ENCODE measurements around the gene SLC66A1. TPM values are rescaled to one million over a fixed set of nuclear protein-coding genes. Genes with fewer than 3 reads are reported as not detected.

SLC66A1 gene
- total RNA-seq, 1 donor, result 18.6 TPM

DNA sequence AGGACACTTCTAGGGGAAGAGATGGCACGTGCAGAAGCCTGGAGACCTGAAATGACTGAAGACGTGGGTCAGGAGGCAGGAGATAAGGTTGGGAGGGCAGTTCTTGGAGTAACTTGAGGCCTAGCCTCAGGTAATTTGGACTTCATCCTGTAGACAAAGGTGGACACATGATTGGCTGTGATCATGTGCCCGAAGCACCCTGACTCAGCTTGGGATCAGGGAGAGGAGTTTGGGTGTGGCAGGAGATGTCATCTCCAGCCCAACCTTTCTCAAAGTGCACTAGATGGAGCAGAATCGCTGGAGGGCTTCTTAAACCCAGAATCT, 1.5 kb downstream of the SLC66A1 start:
- no peak for DNase-seq (ENCODE audit: low read depth)
- no peak overlapping the region for H3K4me3 ChIP-seq (ENCODE audit: low read depth, low read length)
- TF ChIP-seq, protein P1, sequence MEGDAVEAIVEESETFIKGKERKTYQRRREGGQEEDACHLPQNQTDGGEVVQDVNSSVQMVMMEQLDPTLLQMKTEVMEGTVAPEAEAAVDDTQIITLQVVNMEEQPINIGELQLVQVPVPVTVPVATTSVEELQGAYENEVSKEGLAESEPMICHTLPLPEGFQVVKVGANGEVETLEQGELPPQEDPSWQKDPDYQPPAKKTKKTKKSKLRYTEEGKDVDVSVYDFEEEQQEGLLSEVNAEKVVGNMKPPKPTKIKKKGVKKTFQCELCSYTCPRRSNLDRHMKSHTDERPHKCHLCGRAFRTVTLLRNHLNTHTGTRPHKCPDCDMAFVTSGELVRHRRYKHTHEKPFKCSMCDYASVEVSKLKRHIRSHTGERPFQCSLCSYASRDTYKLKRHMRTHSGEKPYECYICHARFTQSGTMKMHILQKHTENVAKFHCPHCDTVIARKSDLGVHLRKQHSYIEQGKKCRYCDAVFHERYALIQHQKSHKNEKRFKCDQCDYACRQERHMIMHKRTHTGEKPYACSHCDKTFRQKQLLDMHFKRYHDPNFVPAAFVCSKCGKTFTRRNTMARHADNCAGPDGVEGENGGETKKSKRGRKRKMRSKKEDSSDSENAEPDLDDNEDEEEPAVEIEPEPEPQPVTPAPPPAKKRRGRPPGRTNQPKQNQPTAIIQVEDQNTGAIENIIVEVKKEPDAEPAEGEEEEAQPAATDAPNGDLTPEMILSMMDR (IDR thresholded peaks at IDR 0.05; ENCODE audit: insufficient read depth, low read depth, low read length), result no peak

DNA sequence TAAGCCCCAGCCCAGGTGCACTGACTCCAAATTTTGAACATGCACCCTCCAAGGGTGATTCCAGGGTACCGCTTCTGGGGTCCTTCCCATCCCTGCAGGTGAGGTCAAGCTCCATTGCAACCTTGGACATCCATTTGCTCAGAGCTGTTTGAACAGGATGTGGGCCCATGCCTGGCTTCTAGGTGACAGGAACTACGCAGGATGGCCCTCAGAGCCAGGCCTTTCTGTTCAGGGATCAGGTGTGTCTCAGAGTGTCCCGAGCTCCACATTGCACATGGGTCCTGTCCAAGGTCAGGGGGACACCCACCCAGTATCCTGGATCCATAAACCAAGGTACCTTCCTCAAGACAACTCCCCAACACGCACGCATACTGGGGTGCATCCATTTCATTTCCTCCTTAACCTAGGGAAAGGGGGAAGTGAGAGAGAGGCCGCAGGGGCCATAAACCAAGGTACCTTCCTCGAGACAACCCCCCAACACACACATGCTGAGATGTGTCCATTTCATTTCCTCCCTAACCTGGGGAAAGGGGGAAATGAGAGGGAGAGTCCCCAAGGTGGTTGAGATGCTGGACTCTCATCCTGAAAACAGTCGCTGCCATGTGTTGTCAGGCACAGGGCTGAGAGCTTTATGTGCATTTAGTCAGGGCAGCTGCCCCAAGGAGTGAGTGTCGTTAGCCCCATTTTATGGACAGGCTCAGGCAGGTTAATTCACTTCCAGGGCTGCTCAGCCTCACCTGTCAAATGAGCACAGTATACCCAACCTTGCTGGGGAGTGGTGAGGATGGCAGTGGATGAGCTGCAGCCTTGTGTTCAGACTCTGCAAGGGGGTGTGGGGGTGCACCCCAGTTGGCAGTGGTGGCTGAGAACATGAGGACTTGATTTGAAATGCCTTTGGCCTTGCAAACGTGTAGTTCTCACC, 2.1 kb downstream of the SLC66A1 start:
- TF ChIP-seq, protein P1 (IDR thresholded peaks at IDR 0.05; ENCODE audit: insufficient read depth, low read depth, low read length), result no peak
- DNase-seq (ENCODE audit: low read depth), result no peak

DNA sequence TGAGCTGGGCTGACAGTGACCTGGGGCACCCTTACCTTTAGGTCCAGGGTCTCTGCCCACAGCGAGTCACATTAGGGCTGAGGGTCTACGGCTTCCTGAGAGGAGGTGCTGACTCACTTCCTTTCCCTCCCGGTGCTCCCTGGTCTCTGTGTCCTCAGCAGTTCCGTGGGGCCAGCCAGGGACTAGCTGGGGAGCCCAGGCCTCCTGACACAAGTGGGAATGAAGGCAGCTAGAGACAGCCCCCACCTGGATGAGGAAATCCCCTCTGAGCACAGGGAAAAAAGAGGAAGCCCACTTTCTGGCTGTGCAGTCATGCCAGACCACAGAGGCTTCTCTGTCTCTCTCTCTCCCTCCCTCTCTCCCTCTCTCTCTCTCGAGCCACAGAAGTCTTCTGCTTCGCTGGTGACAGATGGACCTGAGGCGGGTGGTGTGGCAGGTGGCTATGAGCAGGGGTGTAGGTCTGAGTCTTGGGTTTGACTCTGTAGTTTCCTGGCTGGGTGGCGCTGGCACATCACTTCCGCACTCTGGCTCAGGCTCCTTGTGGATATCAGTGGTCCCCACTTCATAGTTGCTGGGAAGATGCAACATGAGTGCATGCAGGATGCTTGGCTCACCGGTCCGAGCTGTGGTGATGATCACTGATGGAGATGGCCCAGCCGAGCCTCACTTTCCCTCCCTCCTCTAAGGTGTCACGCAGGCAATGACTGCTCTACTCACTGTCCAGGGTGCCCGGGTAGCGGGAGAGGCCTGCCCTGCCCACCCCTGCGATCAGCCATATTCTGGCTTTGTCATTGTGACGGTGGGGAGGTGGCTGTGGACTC, 3.5 kb downstream of the SLC66A1 start:
- TF ChIP-seq, protein P1 (IDR thresholded peaks at IDR 0.05; ENCODE audit: insufficient read depth, low read depth, low read length), result no peak
- peak; percentile 48 for DNase-seq (ENCODE audit: low read depth)
- H3K4me3 ChIP-seq (ENCODE audit: low read depth, low read length), result no peak overlapping the region

More for the DNA sequence above, 2.1 kb downstream of the SLC66A1 start:
- no peak overlapping the region for H3K4me3 ChIP-seq (ENCODE audit: low read depth, low read length)

DNA sequence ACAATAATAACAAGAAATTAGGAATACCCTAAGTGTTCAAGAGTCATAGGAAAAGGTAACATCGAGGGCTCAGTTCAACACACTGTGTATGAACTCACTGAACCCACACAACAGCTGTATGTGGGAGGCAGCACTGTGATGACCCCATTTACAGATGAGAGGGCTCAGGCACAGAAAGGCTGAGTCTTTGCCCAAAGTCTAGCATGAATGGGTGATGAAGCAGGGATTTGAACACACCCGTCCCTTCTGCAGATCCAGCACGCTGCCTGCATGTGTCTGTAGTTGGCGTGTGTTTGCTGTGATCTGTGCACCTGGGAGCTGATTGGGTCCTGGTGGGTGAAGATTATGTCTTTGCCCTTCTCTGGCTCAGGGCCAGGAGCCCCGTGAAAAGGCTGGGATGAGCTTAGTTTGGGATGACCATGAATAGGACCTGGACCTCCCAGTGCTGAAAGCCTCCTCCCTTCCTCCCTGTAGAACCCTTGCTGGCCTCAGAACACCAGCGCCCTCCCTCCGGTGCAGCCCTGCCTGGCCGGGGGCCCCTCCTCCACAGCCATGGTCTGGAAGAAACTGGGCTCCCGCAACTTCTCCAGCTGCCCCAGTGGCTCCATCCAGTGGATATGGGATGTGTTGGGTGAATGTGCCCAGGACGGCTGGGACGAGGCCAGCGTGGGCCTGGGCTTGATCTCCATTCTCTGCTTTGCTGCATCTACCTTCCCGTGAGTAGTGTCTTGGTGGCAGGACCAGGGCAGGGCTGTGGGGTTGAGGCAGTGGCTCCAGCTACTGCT, 5.2 kb downstream of the SLC66A1 start:
- no peak for DNase-seq (ENCODE audit: low read depth)
- H3K4me3 ChIP-seq (ENCODE audit: low read depth, low read length), result no peak overlapping the region
- TF ChIP-seq, protein P1 (IDR thresholded peaks at IDR 0.05; ENCODE audit: insufficient read depth, low read depth, low read length), result no peak

DNA sequence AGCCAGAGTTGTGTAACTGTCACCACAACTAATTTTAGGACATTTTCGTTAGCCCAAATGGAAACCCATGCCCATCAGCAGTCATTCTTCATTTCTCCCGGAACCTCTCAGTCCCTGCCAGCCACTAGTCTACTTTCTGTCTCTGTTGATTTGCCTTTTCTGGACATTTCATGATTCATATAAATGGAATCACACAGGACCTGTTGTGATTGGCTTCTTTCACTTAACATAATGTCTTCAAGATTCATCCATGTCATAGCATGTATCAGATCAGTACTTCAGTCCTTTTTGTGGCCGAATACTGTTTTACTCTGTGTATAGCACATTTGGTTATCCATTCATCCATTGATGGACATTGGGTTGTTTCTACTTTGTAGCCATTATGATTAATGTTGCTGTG, 7.1 kb downstream of the SLC66A1 start:
- TF ChIP-seq, protein P1 (IDR thresholded peaks at IDR 0.05; ENCODE audit: insufficient read depth, low read depth, low read length), result no peak
- no peak for DNase-seq (ENCODE audit: low read depth)
- H3K4me3 ChIP-seq (ENCODE audit: low read depth, low read length), result no peak overlapping the region

DNA sequence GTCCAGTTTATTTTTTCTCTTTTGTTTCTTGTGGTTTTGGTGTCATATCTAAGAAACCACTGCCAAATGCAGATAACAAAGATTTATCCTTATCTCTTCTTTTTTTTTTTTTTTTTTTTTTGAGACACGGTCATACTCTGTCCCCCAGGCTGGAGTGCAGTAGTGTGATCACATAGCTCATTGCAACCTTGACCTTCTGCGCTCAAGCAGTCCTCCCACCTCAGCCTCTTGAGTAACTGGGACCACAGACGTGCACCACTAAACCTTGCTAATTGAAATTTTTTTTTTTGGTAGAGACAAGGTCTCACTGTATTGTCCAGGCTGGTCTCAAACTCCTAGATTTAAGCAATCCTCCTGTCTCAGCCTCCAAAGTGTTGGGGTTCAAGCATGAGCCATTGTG, 8.9 kb downstream of the SLC66A1 start:
- TF ChIP-seq, protein P1 (IDR thresholded peaks at IDR 0.05; ENCODE audit: insufficient read depth, low read depth, low read length), result no peak
- DNase-seq (ENCODE audit: low read depth), result no peak
- no peak overlapping the region for H3K4me3 ChIP-seq (ENCODE audit: low read depth, low read length)

Data from fibroblast of villous mesenchyme (primary cell).